GM12873 (cell line): Measurements from ENCODE around the gene PRXL2B.

Experiments
- CTCF ChIP-seq: IDR thresholded peaks from 2 replicates; pipeline ENCODE4 v1.5.1; 2012; ENCODE audit warnings: low read depth, mild to moderate bottlenecking, moderate library complexity, low read length, control low read depth; ENCODE audit not compliant: insufficient read depth; ENCODE audit errors: missing control alignments

The PRXL2B gene

GRCh38 chr1:2596530-2597333 lies 10.2 kb downstream of the PRXL2B start:
- no peak for TF ChIP-seq CTCF

GRCh38 chr1:2597441-2598328 lies 11.1 kb downstream of the PRXL2B start:
- no peak for TF ChIP-seq CTCF

GRCh38 chr1:2598329-2598931 lies 11.9 kb downstream of the PRXL2B start:
- TF ChIP-seq CTCF = peak; percentile 16

- no peak for TF ChIP-seq CTCF
These were observed 15.2 kb downstream of the PRXL2B start for GRCh38 chr1:2601721-2602303.

GRCh38 chr1:2602311-2602835 lies 15.8 kb downstream of the PRXL2B start:
- no peak for TF ChIP-seq CTCF

GRCh38 chr1:2602866-2603520 lies 16.4 kb downstream of the PRXL2B start:
- TF ChIP-seq CTCF = no peak
